ENCODE results near the gene PRLH. TPM values are rescaled to one million over a fixed set of nuclear protein-coding genes. Genes with fewer than 3 reads are reported as not detected.
A peak's percentile ranks its signal among the peaks of the same experiment; 100 is the strongest.

The PRLH gene
- total and polyA plus RNA-seq, 2 of the 13 experiments (the other 11 are each of a cell fraction or from before 2014, with no cell fraction given), result not detected

GRCh38 chr2:237614151-237614720 is 47.9 kb downstream of the PRLH start (continued):
- TF ChIP-seq YEATS4 (CRISPR knock-in tag; IDR thresholded peaks at IDR 0.05; ENCODE audit: borderline replicate concordance) (peak; percentile 62; the same call in 1 of the 2 replicates), ZNF431 (CRISPR knock-in tag; IDR thresholded peaks at IDR 0.05; ENCODE audit: borderline replicate concordance, low read depth) (peak; percentile 89), FOSL2 (CRISPR knock-in tag; IDR thresholded peaks at IDR 0.05) (peak; percentile 94), MTA3 (CRISPR knock-in tag; IDR thresholded peaks at IDR 0.05) (no peak)

- peak; percentile 58 for FAIRE-seq
- no peaks in the 10 kb centered on the region for H3K79me2 ChIP-seq (ENCODE audit: insufficient read depth, low read length)
- intact Hi-C loops (cut with micrococcal nuclease; ENCODE audit: unreplicated experiment) (loop anchor here (2.0 kb wide), 1 partner anchor 15 kb away; no protein-coding TSS in a partner anchor), in situ Hi-C loops (cut with HindIII; ENCODE audit: extremely low pct_ligation_motif_present, low pct_unique_long_range_greater_than_20kb) (no loop called here)
- ATAC-seq, result no peak
- no peak overlapping the region for H2AFZ ChIP-seq (ENCODE audit: low read length)
- no peaks in the 10 kb centered on the region for H4K20me1 ChIP-seq (ENCODE audit: insufficient read depth, low read length)
- H3K4me2 ChIP-seq (ENCODE audit: low read depth, low read length), result peak overlapping the region; percentile 37; the same call in 1 of the 2 replicates
- H3K4me1 ChIP-seq (ENCODE audit: insufficient read depth, low read length), result peaks cover 39% of the 10 kb centered on the region
- BruUV-seq (replicated peaks), result no TSS peak
- peaks cover 0 to 36% of the 10 kb centered on the region in 2 experiments; a peak in 3 of 5 replicates for H3K27me3 ChIP-seq (ENCODE audit: control insufficient read depth in 1 of 2, insufficient read depth in 2 of 2, low read length in 2 of 2)
- WGBS (ENCODE audit: low lambda C conversion rate), result 1% methylated on average over 4 of the region's 4 CpGs
- no peak overlapping the region for H3K27ac ChIP-seq (ENCODE audit: extremely low read length, insufficient read depth, low read length)
- TF ChIP-seq ZNF646 (CRISPR knock-in tag; IDR thresholded peaks at IDR 0.05), result peak; percentile 54; the same call in 1 of the 2 replicates
- no peak for TF ChIP-seq FOXJ3 (CRISPR knock-in tag; IDR thresholded peaks at IDR 0.05; ENCODE audit: borderline replicate concordance)
- 0 out of 2 replicates have a peak, but pooled peaks have one; percentile 39 for TF ChIP-seq ZNF746 (CRISPR knock-in tag; IDR thresholded peaks at IDR 0.05)
- H3K9me3 ChIP-seq (ENCODE audit: low read length), result no peaks in the 10 kb centered on the region
- H3K36me3 ChIP-seq (replicated peaks in 1 of 2; ENCODE audit: control insufficient read depth in 1 of 2, insufficient read depth in 2 of 2, low read length in 2 of 2), result no peaks in the 10 kb centered on the region
- no peak overlapping the region for H3K9ac ChIP-seq (ENCODE audit: insufficient read depth, low read depth, low read length)
- CTCF ChIA-PET (ENCODE audit: low intra/inter-chr PET ratio, low total read pairs), result no interaction called here
- H3K4me3 ChIP-seq (replicated peaks in 1 of 3; ENCODE audit: insufficient read depth in 1 of 3, low read depth in 2 of 3, low read length in 3 of 3), result no peak overlapping the region
- DNase-seq (ENCODE audit: low spot score), result no peak
- POLR2A ChIA-PET, result interaction anchor here (1.3 kb wide), 1 partner anchor 54 kb away, joined by 3 read pairs; no protein-coding TSS in a partner anchor
Observed at GRCh38 chr2:237615631-237616249, 49.4 kb downstream of the PRLH start.
